HT-29 (cell line): ENCODE results near the gene CYB5A. TPM values are rescaled to one million over a fixed set of nuclear protein-coding genes. Genes with fewer than 3 reads are reported as not detected.

Experiments
- DNase-seq: peaks from one replicate; pipeline ENCODE4 v3.0.0-alpha.2; 2015; ENCODE audit warnings: low spot score
- small RNA-seq: library from RNA; depleted of rRNA; stranded (forward); fragments of <200 nt; gene quantifications from one replicate; pipeline ENCODE3, GENCODE V24; 2014
- total RNA-seq: library from RNA; depleted of rRNA; stranded (reverse); fragments of >200 nt; shearing (Covaris generic); gene quantifications from 2 replicates; pipeline ENCODE4 v1.2.3, GENCODE V29; 2014; rRNA removed

CYB5A gene
- total RNA-seq, 1 experiment from 2014 or later = 133 TPM

- no peak for DNase-seq
Measured at GRCh38 chr18:74217476-74218143, 74.2 kb downstream of the CYB5A start.

- no peak for DNase-seq
Measured at GRCh38 chr18:74216661-74217110, 75.1 kb downstream of the CYB5A start.

GRCh38 chr18:74215863-74216262 is 75.9 kb downstream of the CYB5A start:
- no peak for DNase-seq

GRCh38 chr18:74213429-74213828 is 78.3 kb downstream of the CYB5A start:
- no peak for DNase-seq

GRCh38 chr18:74204526-74205152 is 87.1 kb downstream of the CYB5A start:
- no peak for DNase-seq

GRCh38 chr18:74203811-74204210 is 88.0 kb downstream of the CYB5A start:
- DNase-seq = no peak

Small RNA genes lying within 50 kb of the gene (small RNA-seq; reads per million reads assigned to genes)
- gene RN7SL551P = not detected

Other genes starting within 250 kb of the CYB5A start
- gene FBXO15, start 144.1 kb downstream of the CYB5A start, total RNA-seq = not detected in 2 replicates
- 17.2 and 33.8 TPM in 2 replicates for gene TIMM21, start 143.4 kb downstream of the CYB5A start, total RNA-seq
- not detected in 2 replicates for gene C18orf63, start 23.9 kb upstream of the CYB5A start, total RNA-seq
- gene DIPK1C, start 165.3 kb upstream of the CYB5A start, total RNA-seq = 0.05 TPM in 1 of 2 replicates, not detected in the other
- 50.5 and 57.7 TPM in 2 replicates for gene CNDP2, start 204.4 kb upstream of the CYB5A start, total RNA-seq
- gene CNDP1, start 242.5 kb upstream of the CYB5A start, total RNA-seq = not detected in 2 replicates